ENCODE data around the gene CDR2. TPM values are rescaled to one million over a fixed set of nuclear protein-coding genes. Genes with fewer than 3 reads are reported as not detected.

CDR2 gene
- polyA plus RNA-seq, 3 donors, result 28.8 to 35.0 (median 30.8) TPM

- DNase-seq (ENCODE audit: extremely low read depth in 1 of 11, low read depth in 9 of 11, low spot score in 4 of 11), result peak; percentile 95 to 100 (median 98)
Observed at GRCh38 chr16:22297114-22297870, 77.1 kb downstream of the CDR2 start, which contains the start of gene POLR3E. POLR3E (plus strand) TSS chr16:22297409; CDS start chr16:22302969, 5,560 bp downstream.

GRCh38 chr16:22296225-22297113 is 78.0 kb downstream of the CDR2 start:
- DNase-seq (ENCODE audit: extremely low read depth in 1 of 11, low read depth in 9 of 11, low spot score in 4 of 11), result no peak

Other genes starting within 250 kb of the CDR2 start
- gene SDR42E2, start 212.1 kb downstream of the CDR2 start, polyA plus RNA-seq (ENCODE audit: insufficient read length in 3 of 3), result under 1 TPM; 0.08 to 0.24 (median 0.14) TPM
- 10 to 100 TPM; 12.6 to 18.0 (median 12.7) TPM for gene EEF2K, start 168.3 kb downstream of the CDR2 start, polyA plus RNA-seq (ENCODE audit: insufficient read length in 3 of 3)
- 10 to 100 TPM; 51.9 to 76.8 (median 53.0) TPM for gene POLR3E, start 77.2 kb downstream of the CDR2 start, polyA plus RNA-seq (ENCODE audit: insufficient read length in 3 of 3)
- gene NPIPB5, start 136.3 kb upstream of the CDR2 start, polyA plus RNA-seq (ENCODE audit: insufficient read length in 3 of 3), result 100 to 1,000 TPM in 2 of 3 donors, 10 to 100 TPM in 1; 79.9 to 257 (median 133) TPM

All from renal cortex interstitium (tissue), 11 donors.